Karpas-422 (cell line): ENCODE measurements around the gene FCER1G. TPM values are rescaled to one million over a fixed set of nuclear protein-coding genes. Genes with fewer than 3 reads are reported as not detected.

Experiments used
- DNase-seq: peaks from one replicate; pipeline ENCODE4 v3.0.0-alpha.2; 2015
- H2AFZ ChIP-seq: fragments of 200-600 bp; sonication (generic); 2 replicates; pipeline ENCODE4 v1.6.1; 2014; ENCODE audit warnings: antibody characterized with exemption, low read length, mixed read lengths
- H3K27ac ChIP-seq: fragments of 200-600 bp; sonication (generic); 2 replicates; pipeline ENCODE4 v1.5.1; 2014; ENCODE audit warnings: mild to moderate bottlenecking, low read length, moderate library complexity
- H3K27me3 ChIP-seq: fragments of 200-600 bp; sonication (generic); 2 replicates; pipeline ENCODE4 v1.6.1; 2014; ENCODE audit warnings: low read length, mixed read lengths
- H3K36me3 ChIP-seq: fragments of 200-600 bp; sonication (generic); 2 replicates; pipeline ENCODE4 v1.6.1; 2014; ENCODE audit warnings: low read length, mixed read lengths; ENCODE audit not compliant: insufficient read depth
- H3K4me1 ChIP-seq: fragments of 200-600 bp; sonication (generic); 2 replicates; pipeline ENCODE4 v1.6.1; 2014; ENCODE audit warnings: mild to moderate bottlenecking, low read length, mixed read lengths
- H3K4me2 ChIP-seq: fragments of 200-600 bp; sonication (generic); 2 replicates; pipeline ENCODE4 v1.6.1; 2014; ENCODE audit warnings: low read length, low read depth, mild to moderate bottlenecking; ENCODE audit not compliant: poor library complexity, severe bottlenecking
- H3K4me3 ChIP-seq: fragments of 200-600 bp; sonication (generic); 2 replicates; pipeline ENCODE4 v1.5.1; 2014; ENCODE audit warnings: mild to moderate bottlenecking, antibody characterized with exemption, low read length, mixed read lengths
- H3K79me2 ChIP-seq: fragments of 200-600 bp; sonication (generic); 2 replicates; pipeline ENCODE4 v1.6.1; 2014; ENCODE audit warnings: mild to moderate bottlenecking, low read length, mixed read lengths
- H3K9ac ChIP-seq: fragments of 200-600 bp; sonication (generic); 2 replicates; pipeline ENCODE4 v1.6.0; 2014; ENCODE audit warnings: low read length
- H3K9me2 ChIP-seq: fragments of 200-600 bp; sonication (generic), shearing (Covaris generic); replicated peaks from 2 replicates; pipeline ENCODE4 v1.6.0; 2014; ENCODE audit warnings: mild to moderate bottlenecking, low read length, moderate library complexity; ENCODE audit not compliant: insufficient read depth
- H3K9me3 ChIP-seq: fragments of 300-700, 200-600 bp; sonication (generic); 2 replicates; pipeline ENCODE4 v1.6.1; 2014; ENCODE audit warnings: low read length, mixed read lengths
- H4K20me1 ChIP-seq: fragments of 200-600 bp; sonication (generic); 2 replicates; pipeline ENCODE4 v1.6.1; 2014; ENCODE audit warnings: mild to moderate bottlenecking, antibody characterized with exemption, low read length, low read depth; ENCODE audit not compliant: insufficient read depth
- total RNA-seq: library from RNA; depleted of rRNA; stranded (reverse); fragments of >200 nt; shearing (Covaris generic); gene quantifications from 2 replicates; pipeline ENCODE4 v1.2.3, GENCODE V29; 2014; ENCODE audit warnings: low replicate concordance

The FCER1G gene
- total RNA-seq, 1 experiment from 2014 or later: not detected

DNA sequence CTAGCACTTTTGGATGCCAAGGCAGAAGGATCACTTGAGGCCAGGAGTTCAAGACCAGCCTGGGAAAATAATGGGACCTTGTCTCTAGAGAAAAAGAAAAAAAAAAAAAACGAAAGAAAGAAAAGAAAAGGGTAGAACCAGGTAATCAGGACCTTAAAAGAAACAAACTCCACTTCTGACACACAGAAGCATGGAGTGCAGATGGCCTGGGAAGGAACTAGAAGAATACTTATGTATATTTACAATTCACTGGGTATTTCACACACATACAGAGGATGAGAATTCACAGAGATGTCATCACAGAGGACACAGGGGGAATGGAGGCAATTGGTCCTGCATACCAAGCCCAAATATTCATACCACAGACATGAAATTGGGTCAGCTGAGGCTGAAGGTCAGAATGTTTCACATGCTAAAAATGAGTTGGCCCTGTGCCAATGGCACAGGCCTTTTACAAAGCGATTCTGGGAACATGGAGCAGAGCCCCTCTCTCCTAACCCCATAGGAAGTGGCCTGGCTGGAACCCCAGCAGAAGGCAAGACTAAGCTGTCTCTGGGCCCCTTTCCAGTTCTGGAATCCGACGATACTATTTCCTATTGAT is 42.2 kb upstream of the FCER1G start:
- no peak overlapping the region for H2AFZ ChIP-seq
- no peak overlapping the region for H3K9ac ChIP-seq
- no peak overlapping the region for H3K4me3 ChIP-seq
- H3K9me2 ChIP-seq: no peaks in the 10 kb centered on the region
- H3K27ac ChIP-seq: no peak overlapping the region
- no peak overlapping the region for H3K4me2 ChIP-seq
- H4K20me1 ChIP-seq: no peaks in the 10 kb centered on the region
- H3K9me3 ChIP-seq: no peaks in the 10 kb centered on the region
- H3K27me3 ChIP-seq: no peaks in the 10 kb centered on the region
- peaks cover 24% of the 10 kb centered on the region for H3K36me3 ChIP-seq
- DNase-seq: no peak
- peaks cover 20% of the 10 kb centered on the region for H3K79me2 ChIP-seq
- peaks cover 22% of the 10 kb centered on the region for H3K4me1 ChIP-seq

GRCh38 chr1:161173711-161174110 is 41.4 kb upstream of the FCER1G start:
- Histone ChIP-seq H3K4me2 (no peak overlapping the region), H3K9me3 (no peaks in the 10 kb centered on the region), H3K79me2 (peaks cover 15% of the 10 kb centered on the region), H3K9me2 (no peaks in the 10 kb centered on the region), H2AFZ (no peak overlapping the region), H3K36me3 (peaks cover 24% of the 10 kb centered on the region), H3K4me3 (no peak overlapping the region), H3K9ac (no peak overlapping the region), H3K27ac (no peak overlapping the region), H3K27me3 (no peaks in the 10 kb centered on the region), H4K20me1 (no peaks in the 10 kb centered on the region), H3K4me1 (peaks cover 25% of the 10 kb centered on the region)
- no peak for DNase-seq

DNA sequence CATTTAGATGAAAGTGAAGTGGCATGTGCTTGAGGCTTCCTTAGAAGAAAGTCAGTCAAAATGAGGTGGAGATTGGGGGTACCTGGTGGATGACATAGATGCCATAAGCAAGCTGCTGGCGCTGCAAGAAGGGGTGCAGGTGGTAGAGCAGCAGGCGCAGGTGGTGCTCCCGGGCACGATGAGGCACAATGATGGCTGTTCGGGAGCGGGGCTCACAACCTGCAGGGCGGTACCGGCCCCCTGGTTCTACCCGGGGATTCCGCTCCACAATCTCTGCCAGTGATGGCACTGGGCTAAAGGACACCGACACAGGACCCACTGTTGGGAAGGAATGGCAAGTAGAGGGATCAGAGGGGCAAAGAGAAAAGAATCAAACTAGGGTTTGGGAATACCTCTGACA is 40.2 kb upstream of the FCER1G start:
- H3K79me2 ChIP-seq: peaks cover 15% of the 10 kb centered on the region
- H2AFZ ChIP-seq: no peak overlapping the region
- DNase-seq: no peak
- H3K9me2 ChIP-seq: no peaks in the 10 kb centered on the region
- H3K9ac ChIP-seq: no peak overlapping the region
- peaks cover 20% of the 10 kb centered on the region for H3K36me3 ChIP-seq
- H3K4me1 ChIP-seq: peaks cover 25% of the 10 kb centered on the region
- H3K9me3 ChIP-seq: no peaks in the 10 kb centered on the region
- H4K20me1 ChIP-seq: no peaks in the 10 kb centered on the region
- H3K4me3 ChIP-seq: no peak overlapping the region
- H3K27me3 ChIP-seq: no peaks in the 10 kb centered on the region
- H3K27ac ChIP-seq: no peak overlapping the region
- H3K4me2 ChIP-seq: no peak overlapping the region

- Histone ChIP-seq H3K9me2 (no peaks in the 10 kb centered on the region), H3K36me3 (peaks cover 19% of the 10 kb centered on the region), H2AFZ (no peak overlapping the region), H3K9ac (peak overlapping the region; percentile 79), H3K27ac (peak overlapping the region; percentile 58), H3K79me2 (peaks cover 15% of the 10 kb centered on the region), H3K4me2 (peak overlapping the region; percentile 98), H4K20me1 (no peaks in the 10 kb centered on the region), H3K4me3 (peak overlapping the region; percentile 86), H3K4me1 (peaks cover 25% of the 10 kb centered on the region), H3K9me3 (no peaks in the 10 kb centered on the region), H3K27me3 (no peaks in the 10 kb centered on the region)
- no peak for DNase-seq
Measured at GRCh38 chr1:161175771-161176453, 39.2 kb upstream of the FCER1G start.

DNA sequence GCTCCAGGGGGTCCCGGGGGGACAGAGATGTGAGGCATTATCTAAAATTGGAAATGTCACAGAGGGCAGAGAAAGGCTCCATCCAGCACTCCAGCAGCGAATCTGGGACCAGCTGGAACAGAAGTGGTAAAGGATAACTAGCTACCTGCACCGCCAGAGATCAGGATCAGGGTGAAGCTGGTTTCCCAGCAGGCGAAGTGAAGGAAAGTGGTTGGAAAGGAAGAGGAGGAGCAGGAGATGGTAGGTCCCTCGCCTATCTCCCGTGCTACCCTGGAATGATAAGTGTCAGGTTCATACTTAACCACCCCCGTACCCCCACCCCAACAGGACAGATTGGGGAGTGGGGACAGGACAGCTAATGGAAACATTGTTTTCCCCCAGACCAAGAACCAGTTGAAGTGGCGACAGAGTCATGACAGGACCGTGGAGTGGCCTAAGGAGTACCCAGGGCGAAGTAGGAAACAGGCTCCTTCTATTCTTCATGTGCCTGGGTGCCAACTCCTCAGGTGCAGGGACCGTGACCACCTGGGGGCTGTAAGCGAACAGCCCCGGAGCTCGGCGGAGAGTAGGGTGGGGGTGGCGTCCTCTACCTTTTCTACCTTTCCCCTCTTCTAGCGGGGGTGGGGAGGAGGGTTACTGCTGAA is 38.5 kb upstream of the FCER1G start:
- peaks cover 25% of the 10 kb centered on the region for H3K4me1 ChIP-seq
- peak overlapping the region; percentile 58 for H3K27ac ChIP-seq
- H3K79me2 ChIP-seq: peaks cover 15% of the 10 kb centered on the region
- H3K4me2 ChIP-seq: peak overlapping the region; percentile 98
- peaks cover 13% of the 10 kb centered on the region for H3K36me3 ChIP-seq
- H3K9ac ChIP-seq: peak overlapping the region; percentile 79
- no peaks in the 10 kb centered on the region for H3K27me3 ChIP-seq
- no peaks in the 10 kb centered on the region for H3K9me2 ChIP-seq
- H2AFZ ChIP-seq: peak overlapping the region; percentile 77; the same call in 1 of the 2 replicates
- no peaks in the 10 kb centered on the region for H3K9me3 ChIP-seq
- no peak for DNase-seq
- H4K20me1 ChIP-seq: no peaks in the 10 kb centered on the region
- H3K4me3 ChIP-seq: peak overlapping the region; percentile 86

DNA sequence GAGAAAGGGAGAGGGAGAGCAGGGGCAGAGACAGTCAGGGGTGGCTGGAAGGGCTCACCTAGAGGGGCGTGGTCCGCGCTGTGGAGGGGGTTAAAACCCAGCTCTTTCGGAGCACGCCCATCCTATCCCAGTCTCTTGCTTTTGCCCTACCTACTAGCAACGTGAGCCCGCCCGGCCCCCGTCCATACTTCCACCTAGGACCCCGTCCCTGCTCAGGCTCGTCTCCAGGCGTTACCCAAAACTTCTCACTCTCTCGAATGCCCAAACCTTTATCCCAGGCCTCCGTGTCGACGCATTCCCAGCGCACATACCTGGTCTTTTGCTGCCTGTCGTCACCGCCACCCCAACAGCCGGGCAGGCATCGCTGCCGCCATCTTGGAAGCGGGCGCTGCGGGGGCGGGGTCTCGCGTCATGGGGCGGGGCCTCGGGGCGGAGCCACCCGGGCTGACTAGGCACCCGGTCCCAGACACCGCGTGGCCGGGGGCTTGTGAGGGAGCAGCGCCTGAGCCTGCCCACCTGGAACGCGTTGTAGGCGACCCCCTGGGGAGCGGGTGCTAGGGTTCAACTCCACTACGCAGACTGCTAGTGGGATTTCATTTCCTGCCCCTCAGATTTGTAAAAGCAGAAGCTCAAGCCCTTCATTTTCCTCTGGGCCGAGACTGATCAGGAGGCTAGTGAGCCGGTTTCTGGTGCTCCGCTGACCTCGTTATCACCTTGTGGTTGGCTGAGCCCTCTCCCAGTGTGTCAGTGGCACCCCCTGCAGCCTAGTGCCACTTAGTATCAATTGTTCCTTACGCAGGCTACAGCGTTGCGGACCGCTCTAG is 37.8 kb upstream of the FCER1G start, which contains the start of gene B4GALT3:
B4GALT3 (minus strand) TSS at position 396 of the 824 bp plus-strand sequence. CDS start 1,447 bp downstream, outside the sequence.
- peak within 1 kb of the TSS; percentile 98 for H3K4me2 ChIP-seq
- peak within 1 kb of the TSS; percentile 58 for H3K27ac ChIP-seq
- peaks cover 7% of the 10 kb centered on the region; the same call in 1 of the 2 replicates for H3K36me3 ChIP-seq
- no peaks in the 10 kb centered on the region for H3K9me2 ChIP-seq
- peak within 1 kb of the TSS; percentile 86 for H3K4me3 ChIP-seq
- H3K79me2 ChIP-seq: peaks cover 15% of the 10 kb centered on the region
- peaks cover 25% of the 10 kb centered on the region for H3K4me1 ChIP-seq
- H2AFZ ChIP-seq: peak within 1 kb of the TSS; percentile 77
- peak; percentile 96 for DNase-seq
- H3K9ac ChIP-seq: peak within 1 kb of the TSS; percentile 79
- H4K20me1 ChIP-seq: no peaks in the 10 kb centered on the region
- no peaks in the 10 kb centered on the region for H3K9me3 ChIP-seq
- no peaks in the 10 kb centered on the region for H3K27me3 ChIP-seq

DNA sequence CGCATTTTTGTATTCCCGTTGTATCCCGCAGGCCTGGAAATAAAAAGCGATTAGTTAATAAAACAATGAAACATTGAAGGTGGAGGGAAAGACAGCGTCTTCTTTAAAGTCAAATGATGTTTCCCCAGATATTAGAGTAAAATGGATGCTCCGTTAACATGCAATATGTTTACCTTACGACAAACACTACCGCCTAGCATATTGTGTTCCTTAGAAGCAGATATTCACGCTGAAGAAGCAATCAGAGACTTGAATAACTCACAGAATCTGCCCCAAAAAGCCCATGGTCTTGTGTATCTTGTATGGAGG is 37.2 kb upstream of the FCER1G start:
- Histone ChIP-seq H4K20me1 (no peaks in the 10 kb centered on the region), H3K4me2 (peak overlapping the region; percentile 98), H2AFZ (0 out of 2 replicates have a peak overlapping the region, but pooled peaks have one; percentile 21), H3K9ac (peak overlapping the region; percentile 79), H3K27me3 (no peaks in the 10 kb centered on the region), H3K4me1 (peaks cover 25% of the 10 kb centered on the region), H3K79me2 (peaks cover 15% of the 10 kb centered on the region), H3K27ac (peak overlapping the region; percentile 58), H3K9me3 (no peaks in the 10 kb centered on the region), H3K36me3 (peaks cover 6% of the 10 kb centered on the region; the same call in 1 of the 2 replicates), H3K9me2 (no peaks in the 10 kb centered on the region), H3K4me3 (peak overlapping the region; percentile 86)
- DNase-seq: no peak
